C4-2B (cell line): Measurements from ENCODE around the gene ORAI2.

ENCODE experiments used
- H3K27ac ChIP-seq: fragments of 450-650 bp; 2 replicates; pipeline ENCODE4 v1.5.1; 2017
- ZFX ChIP-seq: fragments of 450-650 bp; IDR thresholded peaks from 2 replicates; pipeline ENCODE4 v1.6.1; 2017
- TF ChIP-seq, protein P1 (sequence below): fragments of 450-650 bp; conservative IDR thresholded peaks from 2 replicates; pipeline ENCODE4 v1.5.1; 2017; ENCODE audit warnings: mild to moderate bottlenecking

The ORAI2 gene

DNA sequence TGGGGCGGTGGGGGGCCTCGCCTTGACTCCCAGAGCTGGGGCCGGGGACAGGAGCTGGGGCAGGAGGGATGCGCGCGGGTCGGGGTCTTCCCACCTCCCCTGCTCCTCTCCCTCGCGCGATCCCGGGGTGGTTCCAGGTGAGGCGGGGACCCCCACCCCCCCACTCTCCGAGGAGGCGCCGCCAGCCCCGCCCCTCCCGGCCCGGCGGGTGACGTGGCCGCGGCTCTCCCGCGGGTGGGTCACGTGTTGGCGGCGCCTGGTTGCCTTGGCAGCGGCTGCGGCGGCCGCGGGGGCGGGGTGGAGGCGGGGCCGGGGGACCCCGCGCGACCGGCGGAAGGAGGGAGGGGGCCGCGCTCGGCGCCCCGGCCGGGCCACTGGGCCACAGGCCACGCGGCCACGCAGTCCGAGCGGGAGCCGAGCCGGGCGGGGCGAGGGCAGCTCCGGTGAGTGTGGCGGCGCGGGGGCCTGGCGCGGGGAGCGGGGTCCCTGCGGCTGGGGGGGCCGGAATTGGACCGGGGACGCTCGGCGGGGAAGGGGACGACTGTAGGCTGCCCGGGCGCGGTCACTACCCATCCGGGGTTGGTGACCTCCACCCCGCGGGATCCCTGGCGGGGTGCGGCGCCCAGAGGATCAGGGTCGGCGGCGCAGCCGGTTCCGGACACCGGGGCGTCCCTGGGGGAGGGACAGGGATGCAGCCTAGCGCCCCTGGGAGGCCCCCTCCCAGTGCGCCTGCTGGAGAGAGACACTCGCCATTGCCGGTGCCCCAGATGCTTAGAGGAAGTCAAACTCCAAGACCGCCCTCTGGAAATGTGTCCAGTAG lies at the start of gene ORAI2:
ORAI2 (plus strand) TSS at position 357 of the 820 bp plus-strand sequence. CDS start 5,382 bp downstream, outside the sequence.
- TF ChIP-seq, protein P1, sequence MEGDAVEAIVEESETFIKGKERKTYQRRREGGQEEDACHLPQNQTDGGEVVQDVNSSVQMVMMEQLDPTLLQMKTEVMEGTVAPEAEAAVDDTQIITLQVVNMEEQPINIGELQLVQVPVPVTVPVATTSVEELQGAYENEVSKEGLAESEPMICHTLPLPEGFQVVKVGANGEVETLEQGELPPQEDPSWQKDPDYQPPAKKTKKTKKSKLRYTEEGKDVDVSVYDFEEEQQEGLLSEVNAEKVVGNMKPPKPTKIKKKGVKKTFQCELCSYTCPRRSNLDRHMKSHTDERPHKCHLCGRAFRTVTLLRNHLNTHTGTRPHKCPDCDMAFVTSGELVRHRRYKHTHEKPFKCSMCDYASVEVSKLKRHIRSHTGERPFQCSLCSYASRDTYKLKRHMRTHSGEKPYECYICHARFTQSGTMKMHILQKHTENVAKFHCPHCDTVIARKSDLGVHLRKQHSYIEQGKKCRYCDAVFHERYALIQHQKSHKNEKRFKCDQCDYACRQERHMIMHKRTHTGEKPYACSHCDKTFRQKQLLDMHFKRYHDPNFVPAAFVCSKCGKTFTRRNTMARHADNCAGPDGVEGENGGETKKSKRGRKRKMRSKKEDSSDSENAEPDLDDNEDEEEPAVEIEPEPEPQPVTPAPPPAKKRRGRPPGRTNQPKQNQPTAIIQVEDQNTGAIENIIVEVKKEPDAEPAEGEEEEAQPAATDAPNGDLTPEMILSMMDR: no peak
- no peak; the same call in 1 of the 2 replicates for TF ChIP-seq ZFX
- H3K27ac ChIP-seq: peak within 1 kb of the TSS; percentile 56

DNA sequence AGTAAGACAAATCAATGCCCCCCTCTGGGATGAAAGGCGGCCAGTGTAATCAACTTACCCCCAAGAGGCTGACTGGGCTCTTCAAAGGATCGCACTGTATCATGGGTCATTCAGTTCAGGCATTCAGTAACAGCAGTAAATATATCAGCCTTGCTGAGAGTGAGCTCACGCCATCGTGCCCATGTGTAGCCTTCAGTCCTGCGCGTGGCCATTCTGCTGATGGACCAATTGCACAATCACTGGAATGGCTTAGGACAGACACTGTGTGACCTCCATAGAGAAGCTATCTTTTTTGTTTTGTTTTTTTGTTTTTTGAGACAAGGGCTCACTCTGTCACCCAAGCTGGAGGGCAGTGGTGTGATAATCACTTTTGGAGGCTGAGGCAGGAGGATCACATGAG lies 46.3 kb upstream of the ORAI2 start:
- TF ChIP-seq ZFX: no peak
- TF ChIP-seq, protein P1: no peak
- H3K27ac ChIP-seq: no peak overlapping the region

DNA sequence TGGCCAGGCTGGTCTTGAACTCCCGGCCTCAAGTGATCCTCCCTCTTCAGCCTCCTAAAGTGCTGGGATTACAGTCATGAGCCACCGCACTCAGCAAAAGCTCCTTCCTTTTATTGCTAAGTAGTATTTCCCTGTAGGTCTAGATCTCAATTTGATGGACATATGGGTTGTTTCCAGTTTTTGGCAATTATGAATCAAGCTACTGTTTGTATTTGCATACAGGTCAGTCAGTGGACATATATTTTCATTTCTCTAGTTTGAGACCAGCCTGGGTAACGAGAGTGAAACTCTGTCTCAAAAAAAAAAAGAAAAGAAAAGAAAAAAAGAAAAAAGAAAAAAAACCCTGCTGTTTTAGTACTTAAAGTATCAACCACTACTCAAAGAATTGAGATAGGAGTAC lies 43.6 kb upstream of the ORAI2 start:
- no peak overlapping the region for H3K27ac ChIP-seq
- TF ChIP-seq, protein P1: no peak
- TF ChIP-seq ZFX: no peak

DNA sequence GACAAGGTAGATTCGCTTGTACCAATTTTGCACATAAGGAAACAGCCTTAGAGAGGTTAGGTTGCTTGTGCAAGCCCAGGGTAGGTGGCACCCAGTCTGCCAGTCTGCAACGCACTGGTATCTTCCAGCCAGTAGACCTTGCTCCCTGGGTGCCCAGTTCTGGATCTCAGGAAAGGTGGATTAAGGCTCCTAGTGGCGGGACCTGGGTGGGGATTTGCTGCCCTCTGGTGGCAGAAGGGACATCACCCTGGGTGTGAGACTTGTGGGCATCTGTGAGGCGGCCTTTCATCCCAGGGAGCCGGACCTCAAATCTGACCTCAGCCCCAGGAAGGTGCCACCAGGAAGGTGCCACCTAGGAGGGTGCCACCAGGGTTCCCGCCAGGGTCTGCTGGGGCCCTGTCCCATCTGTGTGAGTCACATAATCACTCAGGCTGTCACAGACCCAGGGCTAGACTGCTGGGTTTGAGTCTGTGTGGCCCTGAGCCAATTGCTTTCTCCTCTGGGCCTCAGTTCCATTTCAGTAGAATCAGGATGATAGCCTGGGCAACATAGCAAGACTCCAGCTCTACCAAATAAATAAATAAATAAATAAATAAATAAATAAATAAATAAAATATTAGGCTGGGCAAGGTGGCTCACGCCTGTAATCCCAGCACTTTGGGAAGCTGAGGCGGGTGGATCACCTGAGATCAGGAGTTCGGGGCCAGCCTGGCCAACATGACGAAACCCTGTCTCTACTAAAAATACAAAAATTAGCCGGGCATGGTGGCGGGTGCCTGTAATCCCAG lies 42.5 kb upstream of the ORAI2 start:
- no peak overlapping the region for H3K27ac ChIP-seq

DNA sequence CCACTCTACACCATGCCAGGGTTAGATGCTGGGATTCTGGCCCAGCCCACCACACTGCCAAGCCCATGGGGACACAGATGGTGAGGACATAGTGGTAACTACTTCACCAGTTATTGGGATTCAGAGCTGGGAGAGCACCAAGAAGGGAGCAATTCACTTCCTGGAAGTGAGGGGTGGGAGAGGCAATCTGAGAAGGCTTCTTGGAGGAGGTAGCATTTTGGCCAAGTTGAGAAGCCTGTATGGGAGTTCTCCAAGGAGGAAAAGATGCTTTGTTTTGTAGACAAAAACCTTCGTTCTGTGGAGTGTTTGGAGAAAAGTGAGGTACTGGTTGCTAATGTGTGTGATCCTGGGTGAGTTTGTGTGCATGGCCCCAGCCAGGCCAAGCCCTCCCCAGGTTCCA lies 41.0 kb upstream of the ORAI2 start:
- H3K27ac ChIP-seq: no peak overlapping the region
- TF ChIP-seq, protein P1: no peak
- no peak for TF ChIP-seq ZFX

More for the DNA sequence above, 42.5 kb upstream of the ORAI2 start:
- TF ChIP-seq ZFX: no peak
- TF ChIP-seq, protein P1: peak; percentile 99

DNA sequence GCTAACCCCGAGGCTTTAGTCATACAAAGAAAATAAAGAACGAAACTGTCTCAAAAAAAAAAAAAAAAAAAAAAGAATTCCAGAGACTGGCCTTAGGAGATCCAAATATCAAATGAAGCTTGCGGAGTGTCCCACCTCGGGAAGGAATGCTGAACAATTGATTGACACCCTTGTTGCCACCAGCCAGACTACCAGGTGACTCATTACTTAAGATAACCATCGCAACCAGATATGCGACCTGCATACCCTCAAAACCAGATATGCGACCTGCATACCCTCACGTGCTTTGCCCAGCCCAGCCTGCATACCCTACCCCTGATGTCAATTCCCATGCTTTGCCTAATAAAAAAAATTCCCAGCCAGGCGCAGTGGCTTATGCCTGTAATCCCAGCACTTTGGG lies 39.9 kb upstream of the ORAI2 start:
- no peak for TF ChIP-seq ZFX
- TF ChIP-seq, protein P1: no peak
- no peak overlapping the region for H3K27ac ChIP-seq

DNA sequence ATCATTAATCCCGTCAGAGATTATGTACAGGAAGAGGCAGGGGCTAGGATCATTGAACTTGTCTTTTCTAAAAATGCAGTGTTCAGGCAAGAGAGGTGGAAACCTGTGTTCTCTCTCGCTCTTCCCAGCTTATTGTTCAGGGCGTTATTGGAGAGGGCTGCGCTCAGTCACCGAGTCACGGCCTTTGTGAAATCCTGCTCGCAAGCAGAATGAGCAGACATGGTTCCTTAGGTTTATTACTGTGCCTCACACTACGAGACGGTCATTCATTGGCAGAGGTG lies 37.8 kb upstream of the ORAI2 start:
- TF ChIP-seq, protein P1: no peak
- no peak for TF ChIP-seq ZFX
- H3K27ac ChIP-seq: peak overlapping the region; percentile 88
